ENCODE results near the gene RHOBTB1. TPM values are rescaled to one million over a fixed set of nuclear protein-coding genes. Genes with fewer than 3 reads are reported as not detected.

Gene RHOBTB1
- total RNA-seq, 4 donors from 2014 or later = 22.2 to 47.7 (median 33.5) TPM

DNA sequence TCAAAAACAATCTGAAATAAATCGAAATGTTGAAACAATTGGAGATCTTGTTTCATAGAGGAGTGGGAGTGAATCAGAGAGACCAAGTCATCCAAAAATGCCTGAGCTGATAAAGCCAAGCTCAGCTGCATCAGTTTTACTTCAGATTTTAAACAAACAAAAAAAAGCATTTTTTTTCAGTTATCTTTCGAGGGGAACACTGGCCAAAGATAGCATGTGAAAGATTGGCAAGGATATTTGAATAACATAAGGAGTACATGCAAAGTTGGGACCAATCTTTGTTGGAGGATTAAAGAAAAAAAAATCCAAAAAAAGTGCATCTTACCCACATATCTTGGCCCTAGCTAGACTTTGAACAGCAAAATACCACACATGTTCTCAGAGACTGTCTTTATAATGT lies 47.2 kb downstream of the RHOBTB1 start:
- Histone ChIP-seq H3K36me3 (no peaks in the 10 kb centered on the region), H3K4me1 (peaks cover 52 to 67% of the 10 kb centered on the region in 2 donors), H3K27me3 (no peaks in the 10 kb centered on the region), H3K9me3 (no peaks in the 10 kb centered on the region), H3K27ac (peak overlapping the region; percentile 81 to 96 (median 86)), H3K4me3 (no peak overlapping the region)
- intact Hi-C loops (cut with DNase I; ENCODE audit: low total_unique reads) (no loop called here), in situ Hi-C loops (cut with MboI; ENCODE audit: low sequenced_read_pairs in 4 of 4) (no loop called here)
- DNase-seq (no peak), ATAC-seq (no peak)
- no peak for TF ChIP-seq POLR2A (IDR thresholded peaks at IDR 0.05)
- TF ChIP-seq, protein P1, sequence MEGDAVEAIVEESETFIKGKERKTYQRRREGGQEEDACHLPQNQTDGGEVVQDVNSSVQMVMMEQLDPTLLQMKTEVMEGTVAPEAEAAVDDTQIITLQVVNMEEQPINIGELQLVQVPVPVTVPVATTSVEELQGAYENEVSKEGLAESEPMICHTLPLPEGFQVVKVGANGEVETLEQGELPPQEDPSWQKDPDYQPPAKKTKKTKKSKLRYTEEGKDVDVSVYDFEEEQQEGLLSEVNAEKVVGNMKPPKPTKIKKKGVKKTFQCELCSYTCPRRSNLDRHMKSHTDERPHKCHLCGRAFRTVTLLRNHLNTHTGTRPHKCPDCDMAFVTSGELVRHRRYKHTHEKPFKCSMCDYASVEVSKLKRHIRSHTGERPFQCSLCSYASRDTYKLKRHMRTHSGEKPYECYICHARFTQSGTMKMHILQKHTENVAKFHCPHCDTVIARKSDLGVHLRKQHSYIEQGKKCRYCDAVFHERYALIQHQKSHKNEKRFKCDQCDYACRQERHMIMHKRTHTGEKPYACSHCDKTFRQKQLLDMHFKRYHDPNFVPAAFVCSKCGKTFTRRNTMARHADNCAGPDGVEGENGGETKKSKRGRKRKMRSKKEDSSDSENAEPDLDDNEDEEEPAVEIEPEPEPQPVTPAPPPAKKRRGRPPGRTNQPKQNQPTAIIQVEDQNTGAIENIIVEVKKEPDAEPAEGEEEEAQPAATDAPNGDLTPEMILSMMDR (IDR thresholded peaks at IDR 0.05 in 4 of 5, conservative IDR thresholded peaks at IDR 0.05 in 1 of 5) = no peak

DNA sequence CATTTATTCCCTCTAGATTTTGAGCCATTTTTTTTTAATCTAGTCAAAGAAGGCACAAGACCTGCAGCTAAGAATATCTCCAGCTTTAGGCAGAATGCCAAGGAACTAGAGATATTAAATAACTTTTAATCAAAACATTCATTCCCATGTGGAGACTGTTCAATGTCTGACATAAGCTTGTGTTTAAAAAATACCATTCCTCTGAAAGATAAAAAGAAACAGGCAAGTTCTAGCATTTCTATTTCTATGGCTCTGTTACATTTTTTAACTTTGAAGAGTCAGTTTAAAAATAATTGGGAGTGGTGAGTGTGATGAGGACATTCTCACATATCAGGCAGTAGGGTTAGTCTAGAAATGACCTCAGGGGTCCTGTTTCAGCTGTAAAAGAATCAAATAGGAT lies 48.0 kb downstream of the RHOBTB1 start:
- in situ Hi-C loops (cut with MboI; ENCODE audit: low sequenced_read_pairs in 4 of 4) (no loop called here), intact Hi-C loops (cut with DNase I; ENCODE audit: low total_unique reads) (no loop called here)
- Histone ChIP-seq H3K27me3 (no peaks in the 10 kb centered on the region), H3K4me1 (peaks cover 46 to 67% of the 10 kb centered on the region in 2 donors), H3K4me3 (no peak overlapping the region), H3K9me3 (no peaks in the 10 kb centered on the region), H3K36me3 (no peaks in the 10 kb centered on the region), H3K27ac (peak overlapping the region; percentile 81 to 96 (median 86))
- no peak for DNase-seq
- no peak for ATAC-seq
- TF ChIP-seq POLR2A (IDR thresholded peaks at IDR 0.05) = no peak
- TF ChIP-seq, protein P1 (IDR thresholded peaks at IDR 0.05 in 4 of 5, conservative IDR thresholded peaks at IDR 0.05 in 1 of 5) = no peak

DNA sequence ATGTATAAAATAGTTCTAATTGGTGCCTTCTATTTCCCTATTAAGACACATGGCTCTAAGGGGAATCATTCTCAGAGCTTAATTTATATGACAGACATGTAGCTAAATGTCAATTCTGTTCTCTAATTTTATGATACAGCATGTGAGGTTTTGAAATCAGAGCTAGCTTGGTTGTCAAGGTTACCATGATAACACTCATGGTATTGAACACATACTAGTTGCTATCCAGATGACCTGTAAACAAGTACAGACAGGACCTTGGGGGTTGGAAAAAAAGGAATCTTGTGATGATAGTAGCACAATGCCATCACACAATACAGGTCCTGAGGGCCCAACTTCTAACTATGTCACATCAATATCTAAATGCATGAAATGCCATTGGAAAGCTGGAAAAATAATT lies 49.2 kb downstream of the RHOBTB1 start:
- TF ChIP-seq POLR2A (IDR thresholded peaks at IDR 0.05) = no peak
- TF ChIP-seq, protein P1 (IDR thresholded peaks at IDR 0.05 in 4 of 5, conservative IDR thresholded peaks at IDR 0.05 in 1 of 5) = no peak
- Histone ChIP-seq H3K27me3 (no peaks in the 10 kb centered on the region), H3K4me1 (peaks cover 57 to 61% of the 10 kb centered on the region in 2 donors), H3K27ac (peak overlapping the region; percentile 81 to 96 (median 86)), H3K36me3 (no peaks in the 10 kb centered on the region), H3K9me3 (no peaks in the 10 kb centered on the region), H3K4me3 (no peak overlapping the region)
- intact Hi-C loops (cut with DNase I; ENCODE audit: low total_unique reads) = loop anchor here (5.0 kb wide), 1 partner anchor 42 kb away; no protein-coding TSS in a partner anchor
- DNase-seq (no peak), ATAC-seq (no peak)
- in situ Hi-C loops (cut with MboI; ENCODE audit: low sequenced_read_pairs in 4 of 4) = no loop called here

DNA sequence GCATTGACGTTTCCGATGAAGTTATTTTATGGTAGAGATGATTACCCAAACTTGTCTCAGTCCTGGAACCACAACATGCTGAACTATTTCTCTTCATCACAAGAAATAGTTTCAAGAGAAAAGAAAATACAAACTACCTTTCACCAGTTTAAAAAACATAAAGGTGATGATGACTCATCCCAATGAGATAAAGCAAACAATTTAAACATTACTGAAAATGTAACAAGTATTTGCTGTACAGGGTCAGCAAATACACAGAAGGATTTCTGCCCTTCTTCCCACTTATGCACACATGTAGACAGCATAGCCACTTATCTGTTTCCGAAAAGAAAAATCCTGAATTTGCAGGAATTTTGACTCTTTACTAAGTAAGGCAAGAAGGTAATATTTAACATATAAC lies 50.8 kb downstream of the RHOBTB1 start:
- Histone ChIP-seq H3K27me3 (no peaks in the 10 kb centered on the region), H3K4me3 (no peak overlapping the region), H3K36me3 (no peaks in the 10 kb centered on the region), H3K4me1 (peaks cover 51 to 57% of the 10 kb centered on the region in 2 donors), H3K27ac (peak overlapping the region; percentile 81 to 96 (median 86)), H3K9me3 (no peaks in the 10 kb centered on the region)
- no peak for ATAC-seq
- no peak for DNase-seq
- in situ Hi-C loops (cut with MboI; ENCODE audit: low sequenced_read_pairs in 4 of 4) (no loop called here), intact Hi-C loops (cut with DNase I; ENCODE audit: low total_unique reads) (loop anchor here (5.0 kb wide), 1 partner anchor 41 kb away; no protein-coding TSS in a partner anchor)
- TF ChIP-seq POLR2A (IDR thresholded peaks at IDR 0.05) = no peak
- TF ChIP-seq, protein P1 (IDR thresholded peaks at IDR 0.05 in 4 of 5, conservative IDR thresholded peaks at IDR 0.05 in 1 of 5) = no peak

DNA sequence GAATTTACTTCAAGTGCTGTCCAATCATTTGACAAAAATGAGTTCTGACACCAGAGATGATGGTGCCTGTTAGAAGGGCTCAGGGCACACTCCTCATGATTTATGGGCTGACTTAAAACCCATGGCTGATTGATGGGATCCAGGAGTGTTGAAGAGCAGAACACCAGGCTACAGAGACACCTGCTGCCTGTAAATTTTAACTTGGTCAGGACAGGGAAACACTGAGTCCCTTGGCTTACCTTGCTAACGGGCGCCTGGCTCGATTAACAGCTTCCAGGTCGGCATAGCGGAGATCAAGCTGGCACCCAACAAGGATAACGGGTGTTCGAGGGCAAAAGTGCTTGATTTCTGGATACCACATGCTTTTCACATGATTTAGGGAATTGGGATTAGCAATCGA lies 51.4 kb downstream of the RHOBTB1 start:
- Histone ChIP-seq H3K9me3 (no peaks in the 10 kb centered on the region), H3K4me1 (peaks cover 55 to 59% of the 10 kb centered on the region in 2 donors), H3K27me3 (no peaks in the 10 kb centered on the region), H3K4me3 (no peak overlapping the region), H3K36me3 (no peaks in the 10 kb centered on the region), H3K27ac (peak overlapping the region; percentile 81 to 96 (median 86))
- in situ Hi-C loops (cut with MboI; ENCODE audit: low sequenced_read_pairs in 4 of 4) (no loop called here), intact Hi-C loops (cut with DNase I; ENCODE audit: low total_unique reads) (loop anchor here (1.0 to 5.0 kb wide), 2 partner anchors 14 to 40 kb away; no protein-coding TSS in a partner anchor)
- DNase-seq (peak; percentile 83 to 84), ATAC-seq (peak; percentile 97 to 98)
- no peak for TF ChIP-seq POLR2A (IDR thresholded peaks at IDR 0.05)
- TF ChIP-seq, protein P1 (IDR thresholded peaks at IDR 0.05 in 4 of 5, conservative IDR thresholded peaks at IDR 0.05 in 1 of 5) = no peak
